Measurements from ENCODE around the gene RIMS1.

RIMS1 gene

DNA sequence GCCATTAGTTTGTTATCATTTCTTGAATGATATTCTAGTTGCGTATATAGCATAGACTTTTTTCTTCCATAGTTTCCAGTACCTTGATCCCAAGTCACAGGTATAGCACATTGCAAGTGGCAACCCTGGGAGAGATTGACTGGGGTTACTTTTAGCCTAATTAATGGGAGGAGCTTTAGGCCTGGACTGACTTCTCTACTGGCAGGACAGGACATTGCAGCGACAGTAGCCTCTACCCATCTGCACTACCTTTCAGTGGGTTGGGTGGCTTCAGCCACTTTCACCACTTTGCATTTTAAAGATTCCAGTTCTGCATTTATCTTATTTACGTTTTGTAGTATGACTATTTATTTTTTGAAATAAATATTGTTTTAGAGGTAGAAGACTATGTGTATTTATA lies 320.3 kb downstream of the RIMS1 start:
- no peak for TF ChIP-seq ZNF274 (IDR thresholded peaks at IDR 0.05; ENCODE audit: low read depth, low read length)
- no peak overlapping the region for H3K4me3 ChIP-seq (ENCODE audit: low read length)

DNA sequence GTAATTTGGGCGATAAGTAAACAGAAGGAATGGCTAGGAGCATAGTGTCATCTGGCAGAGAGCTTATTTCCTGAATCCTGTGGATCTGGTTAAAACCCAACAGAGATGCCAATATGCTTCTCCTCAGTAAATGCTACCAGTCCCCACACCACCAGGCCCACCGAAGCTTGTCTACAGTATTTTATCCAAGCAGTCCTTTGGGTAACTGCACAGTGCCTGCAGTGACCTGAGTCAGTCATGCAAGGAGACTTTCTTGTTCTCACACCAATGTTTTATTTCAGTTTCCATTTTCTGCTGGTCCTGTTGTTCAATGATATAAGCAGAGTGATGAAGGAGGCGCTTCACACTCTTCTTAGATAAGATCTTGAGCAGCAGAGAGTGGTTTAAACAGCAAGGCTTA lies 326.3 kb downstream of the RIMS1 start:
- TF ChIP-seq ZNF274 (IDR thresholded peaks at IDR 0.05; ENCODE audit: low read depth, low read length) = no peak
- no peak overlapping the region for H3K4me3 ChIP-seq (ENCODE audit: low read length)

DNA sequence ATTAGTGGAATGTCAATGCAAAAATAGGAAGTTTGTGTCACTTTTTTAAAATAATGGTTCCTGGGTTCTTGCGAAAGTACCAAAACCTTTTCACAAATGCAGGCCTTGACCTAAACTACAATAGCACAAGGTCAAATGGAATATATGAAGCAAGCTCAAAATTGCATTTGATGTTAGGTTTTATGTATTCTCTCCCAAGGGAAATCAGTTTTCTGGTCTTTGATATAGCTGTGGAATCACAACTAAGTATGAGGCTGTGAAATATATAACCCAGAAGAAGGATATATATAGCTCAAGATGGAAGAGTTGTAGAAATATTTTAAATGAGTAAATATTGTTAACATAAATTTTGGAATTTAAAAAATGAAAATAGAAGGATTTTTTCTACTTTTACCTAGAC lies 327.3 kb downstream of the RIMS1 start:
- no peak for TF ChIP-seq ZNF274 (IDR thresholded peaks at IDR 0.05; ENCODE audit: low read depth, low read length)
- H3K4me3 ChIP-seq (ENCODE audit: low read length) = no peak overlapping the region

- no peak overlapping the region for H3K4me3 ChIP-seq (ENCODE audit: low read length)
- no peak for TF ChIP-seq ZNF274 (IDR thresholded peaks at IDR 0.05; ENCODE audit: low read depth, low read length)
These were observed 330.1 kb downstream of the RIMS1 start for GRCh38 chr6:72216222-72217068.

GRCh38 chr6:72217626-72218025 lies 331.3 kb downstream of the RIMS1 start:
- H3K4me3 ChIP-seq (ENCODE audit: low read length) = no peak overlapping the region
- no peak for TF ChIP-seq ZNF274 (IDR thresholded peaks at IDR 0.05; ENCODE audit: low read depth, low read length)

DNA sequence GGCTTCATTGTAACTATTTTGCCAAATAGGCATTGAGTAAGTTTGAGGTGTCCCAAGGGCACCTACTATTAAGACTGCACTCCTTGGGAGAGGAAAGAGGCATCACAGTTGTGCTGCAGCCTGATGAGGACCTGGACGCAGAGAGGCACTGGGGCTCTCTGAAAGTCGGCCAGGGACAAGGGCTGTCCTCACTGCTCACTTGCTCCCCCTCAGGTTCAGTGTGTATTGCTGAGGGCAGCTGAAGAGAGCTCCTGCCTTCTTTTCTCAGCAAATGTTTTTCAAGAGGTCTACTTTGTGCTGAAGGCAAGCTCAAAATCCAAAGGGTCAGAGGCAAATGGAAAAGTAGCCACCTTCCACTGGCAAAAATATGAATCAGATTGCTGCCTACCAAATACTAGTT lies 331.8 kb downstream of the RIMS1 start:
- TF ChIP-seq ZNF274 (IDR thresholded peaks at IDR 0.05; ENCODE audit: low read depth, low read length) = no peak

DNA sequence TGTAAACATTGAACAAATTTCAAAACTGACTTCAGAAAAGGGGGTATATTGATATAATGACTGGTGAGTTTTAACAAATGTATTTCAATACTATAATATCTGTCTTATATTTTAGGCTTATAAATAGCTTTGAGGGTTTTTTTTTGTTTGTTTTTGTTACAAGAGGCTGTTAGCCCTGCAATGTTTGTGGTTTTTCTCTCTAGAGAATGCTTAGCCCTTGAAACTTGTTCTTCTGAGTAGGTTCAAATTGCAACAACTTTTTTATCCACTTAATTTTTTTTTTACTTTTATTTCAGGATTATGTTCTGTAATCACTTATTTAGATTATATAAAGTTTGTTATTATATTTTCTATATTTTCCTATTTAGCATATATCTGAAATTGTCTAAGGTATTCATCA lies 333.2 kb downstream of the RIMS1 start:
- TF ChIP-seq ZNF274 (IDR thresholded peaks at IDR 0.05; ENCODE audit: low read depth, low read length) = no peak
- no peak overlapping the region for H3K4me3 ChIP-seq (ENCODE audit: low read length)

More for the DNA sequence above, 331.8 kb downstream of the RIMS1 start:
- no peak overlapping the region for H3K4me3 ChIP-seq (ENCODE audit: low read length)

DNA sequence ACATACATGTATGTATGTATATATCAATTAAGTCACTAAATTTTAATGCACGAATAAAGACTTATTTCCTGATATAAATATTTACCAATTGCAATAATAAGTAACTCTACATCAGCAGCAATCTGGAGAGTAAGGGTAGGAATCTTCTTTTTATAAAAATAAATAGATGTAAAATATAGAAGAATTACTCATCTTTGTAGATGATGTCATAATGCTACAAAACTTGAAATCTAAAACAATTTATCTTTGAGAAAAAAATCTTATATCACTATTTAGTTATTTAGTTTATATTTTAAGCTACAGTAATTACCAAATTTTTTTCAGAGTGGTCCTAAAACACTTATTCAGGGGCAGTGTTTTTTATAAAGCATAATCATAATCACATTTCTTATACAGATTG lies 351.7 kb downstream of the RIMS1 start:
- no peak overlapping the region for H3K4me3 ChIP-seq (ENCODE audit: low read length)
- no peak for TF ChIP-seq ZNF274 (IDR thresholded peaks at IDR 0.05; ENCODE audit: low read depth, low read length)

DNA sequence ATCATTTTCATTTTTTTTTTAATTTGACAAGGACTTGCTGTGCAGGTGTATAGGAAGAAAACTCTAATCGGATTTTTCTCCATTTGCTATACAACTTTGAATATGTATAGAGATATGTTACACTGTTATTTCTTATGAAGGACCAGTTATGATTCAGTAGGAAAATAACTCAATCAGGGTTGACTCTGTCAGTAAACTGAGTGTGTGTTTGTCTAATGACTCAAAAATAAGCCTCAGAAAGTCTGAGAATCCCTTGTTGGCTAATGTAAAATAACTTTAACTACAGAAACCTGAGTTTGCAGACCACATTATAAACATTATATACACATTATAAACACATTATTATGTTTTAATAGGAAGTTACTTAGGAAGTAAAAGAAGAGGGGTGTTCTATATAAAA lies 352.6 kb downstream of the RIMS1 start:
- no peak overlapping the region for H3K4me3 ChIP-seq (ENCODE audit: low read length)
- TF ChIP-seq ZNF274 (IDR thresholded peaks at IDR 0.05; ENCODE audit: low read depth, low read length) = no peak

DNA sequence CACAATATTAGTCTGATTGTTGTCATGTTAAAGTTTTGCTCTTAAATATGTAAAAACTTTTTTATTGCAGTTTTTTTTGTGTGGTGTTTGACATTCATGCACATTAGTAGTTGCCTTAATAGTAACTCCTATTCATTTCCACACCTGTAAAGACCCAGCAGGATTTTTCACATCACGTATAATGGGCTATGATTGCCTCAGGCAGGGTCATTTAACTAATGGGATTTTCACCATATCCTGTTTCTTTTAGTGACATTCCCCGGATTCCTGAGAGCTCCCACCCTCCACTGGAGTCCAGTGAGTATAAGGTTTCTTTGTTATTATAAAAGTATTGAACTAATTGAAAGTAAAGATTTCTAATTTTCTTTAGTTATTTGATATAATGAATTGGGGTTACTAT lies 359.2 kb downstream of the RIMS1 start:
- TF ChIP-seq ZNF274 (IDR thresholded peaks at IDR 0.05; ENCODE audit: low read depth, low read length) = no peak
- H3K4me3 ChIP-seq (ENCODE audit: low read length) = no peak overlapping the region

GRCh38 chr6:72246926-72247325 lies 360.6 kb downstream of the RIMS1 start:
- TF ChIP-seq ZNF274 (IDR thresholded peaks at IDR 0.05; ENCODE audit: low read depth, low read length) = no peak
- H3K4me3 ChIP-seq (ENCODE audit: low read length) = no peak overlapping the region

DNA sequence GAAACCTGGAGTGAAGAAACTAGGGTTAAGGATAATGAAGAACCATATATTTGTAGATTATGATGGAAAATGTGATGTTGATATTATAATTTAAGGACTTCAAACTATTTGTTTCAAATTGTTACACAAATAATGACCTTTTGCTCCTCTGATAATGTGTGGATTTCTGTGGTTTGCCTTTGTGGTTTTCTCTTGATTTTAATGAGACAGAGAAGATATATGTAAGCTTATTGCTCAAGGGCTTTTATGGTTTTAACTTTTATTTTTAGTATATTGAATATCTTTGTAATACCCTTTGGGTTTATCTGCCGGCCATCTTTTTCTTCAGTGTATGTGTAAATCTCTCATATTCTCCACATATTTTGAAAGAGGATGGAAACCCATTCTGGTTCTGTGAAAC lies 362.3 kb downstream of the RIMS1 start:
- no peak overlapping the region for H3K4me3 ChIP-seq (ENCODE audit: low read length)
- no peak for TF ChIP-seq ZNF274 (IDR thresholded peaks at IDR 0.05; ENCODE audit: low read depth, low read length)

- TF ChIP-seq ZNF274 (IDR thresholded peaks at IDR 0.05; ENCODE audit: low read depth, low read length) = no peak
These were observed 364.3 kb downstream of the RIMS1 start for GRCh38 chr6:72250664-72251063.

DNA sequence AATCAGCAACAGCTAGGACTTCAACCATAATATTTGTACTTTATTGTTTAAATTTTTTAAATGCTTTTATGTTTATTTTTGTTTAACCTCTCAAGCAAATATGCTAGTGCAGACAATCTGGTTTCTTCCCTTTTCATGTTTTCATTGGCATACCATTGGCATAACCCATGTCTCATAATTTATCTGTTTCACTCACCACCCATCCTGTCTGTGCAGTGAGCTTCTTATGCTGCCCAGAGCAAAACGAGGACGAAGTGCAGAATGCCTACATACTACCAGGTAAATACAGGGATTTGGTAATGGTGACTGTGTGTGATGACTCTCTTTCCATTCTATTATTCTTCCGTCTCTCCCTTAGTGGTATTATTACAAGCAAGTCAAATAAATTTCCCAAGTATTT lies 374.1 kb downstream of the RIMS1 start:
- H3K4me3 ChIP-seq (ENCODE audit: low read length) = no peak overlapping the region
- no peak for TF ChIP-seq ZNF274 (IDR thresholded peaks at IDR 0.05; ENCODE audit: low read depth, low read length)

More at GRCh38 chr6:72250664-72251063, 364.3 kb downstream of the RIMS1 start:
- H3K4me3 ChIP-seq (ENCODE audit: low read length) = no peak overlapping the region

- TF ChIP-seq ZNF274 (IDR thresholded peaks at IDR 0.05; ENCODE audit: low read depth, low read length) = no peak
- no peak overlapping the region for H3K4me3 ChIP-seq (ENCODE audit: low read length)
These were observed 375.2 kb downstream of the RIMS1 start for GRCh38 chr6:72261554-72261953.

- no peak overlapping the region for H3K4me3 ChIP-seq (ENCODE audit: low read length)
- TF ChIP-seq ZNF274 (IDR thresholded peaks at IDR 0.05; ENCODE audit: low read depth, low read length) = no peak
These were observed 375.9 kb downstream of the RIMS1 start for GRCh38 chr6:72262254-72262653.

Data from GM08714 (cell line).